ENCODE results near the gene RFC5.

The RFC5 gene

DNA sequence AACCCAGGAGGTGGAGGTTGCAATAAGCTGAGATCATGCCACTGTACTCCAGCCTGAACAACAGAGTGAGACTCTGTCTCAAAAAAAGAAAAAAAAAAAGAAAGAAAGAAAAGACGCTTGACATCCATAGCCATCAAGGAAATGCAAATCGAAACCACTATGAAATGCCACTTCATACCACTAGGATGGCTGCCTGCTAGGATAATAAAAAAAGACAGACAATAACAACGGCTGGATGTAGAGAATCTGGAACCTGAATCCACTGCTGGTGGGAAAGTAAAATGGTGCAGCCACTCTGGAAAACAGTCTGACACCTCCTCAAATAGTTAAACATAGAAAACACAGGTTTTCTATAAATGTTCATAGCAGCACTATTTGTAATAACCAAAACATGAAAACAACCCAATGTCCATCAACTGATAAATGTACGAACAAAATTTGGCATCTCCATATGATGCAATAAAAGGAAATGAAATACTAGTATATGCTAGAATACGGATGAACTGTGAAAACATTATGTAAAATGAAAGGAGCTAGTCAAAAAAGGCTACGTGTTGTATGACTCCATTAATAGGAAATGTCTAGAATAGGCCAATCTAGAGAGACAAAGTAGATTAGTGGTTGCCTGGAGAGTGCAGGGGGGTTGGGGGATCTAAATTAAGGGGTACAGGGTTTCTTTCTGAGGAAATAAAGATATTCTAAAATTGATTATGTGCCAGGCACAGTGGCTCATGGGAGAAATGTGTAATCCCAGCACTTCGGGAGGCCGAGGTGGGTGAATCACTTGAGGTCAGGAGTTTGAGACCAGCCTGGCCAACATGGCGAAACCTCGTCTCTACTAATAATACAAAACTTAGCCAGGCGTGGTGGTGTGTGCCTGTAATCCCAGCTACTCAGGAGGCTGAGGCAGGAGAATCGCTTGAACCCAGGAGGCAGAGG lies 34.7 kb downstream of the RFC5 start:
- Histone ChIP-seq H3K4me3 (replicated peaks; ENCODE audit: insufficient read depth, low read length) (no peak overlapping the region), H3K27me3 (ENCODE audit: insufficient read depth, poor library complexity, severe bottlenecking) (no peaks in the 10 kb centered on the region), H3K27ac (replicated peaks) (no peak overlapping the region)
- DNase-seq (ENCODE audit: low read depth in 1 of 2, low spot score in 1 of 2), result no peak
- TF ChIP-seq GABPA (IDR thresholded peaks at IDR 0.05; ENCODE audit: low read depth), result no peak
- TF ChIP-seq SPI1 (IDR thresholded peaks at IDR 0.05; ENCODE audit: borderline replicate concordance, low read depth), result no peak
- no peak for TF ChIP-seq POLR2AphosphoS5 (IDR thresholded peaks at IDR 0.05; ENCODE audit: low read depth)
- TF ChIP-seq CTCF (IDR thresholded peaks at IDR 0.05; ENCODE audit: insufficient read depth, low read length), result no peak
- TF ChIP-seq, protein P1, sequence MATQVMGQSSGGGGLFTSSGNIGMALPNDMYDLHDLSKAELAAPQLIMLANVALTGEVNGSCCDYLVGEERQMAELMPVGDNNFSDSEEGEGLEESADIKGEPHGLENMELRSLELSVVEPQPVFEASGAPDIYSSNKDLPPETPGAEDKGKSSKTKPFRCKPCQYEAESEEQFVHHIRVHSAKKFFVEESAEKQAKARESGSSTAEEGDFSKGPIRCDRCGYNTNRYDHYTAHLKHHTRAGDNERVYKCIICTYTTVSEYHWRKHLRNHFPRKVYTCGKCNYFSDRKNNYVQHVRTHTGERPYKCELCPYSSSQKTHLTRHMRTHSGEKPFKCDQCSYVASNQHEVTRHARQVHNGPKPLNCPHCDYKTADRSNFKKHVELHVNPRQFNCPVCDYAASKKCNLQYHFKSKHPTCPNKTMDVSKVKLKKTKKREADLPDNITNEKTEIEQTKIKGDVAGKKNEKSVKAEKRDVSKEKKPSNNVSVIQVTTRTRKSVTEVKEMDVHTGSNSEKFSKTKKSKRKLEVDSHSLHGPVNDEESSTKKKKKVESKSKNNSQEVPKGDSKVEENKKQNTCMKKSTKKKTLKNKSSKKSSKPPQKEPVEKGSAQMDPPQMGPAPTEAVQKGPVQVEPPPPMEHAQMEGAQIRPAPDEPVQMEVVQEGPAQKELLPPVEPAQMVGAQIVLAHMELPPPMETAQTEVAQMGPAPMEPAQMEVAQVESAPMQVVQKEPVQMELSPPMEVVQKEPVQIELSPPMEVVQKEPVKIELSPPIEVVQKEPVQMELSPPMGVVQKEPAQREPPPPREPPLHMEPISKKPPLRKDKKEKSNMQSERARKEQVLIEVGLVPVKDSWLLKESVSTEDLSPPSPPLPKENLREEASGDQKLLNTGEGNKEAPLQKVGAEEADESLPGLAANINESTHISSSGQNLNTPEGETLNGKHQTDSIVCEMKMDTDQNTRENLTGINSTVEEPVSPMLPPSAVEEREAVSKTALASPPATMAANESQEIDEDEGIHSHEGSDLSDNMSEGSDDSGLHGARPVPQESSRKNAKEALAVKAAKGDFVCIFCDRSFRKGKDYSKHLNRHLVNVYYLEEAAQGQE (IDR thresholded peaks at IDR 0.05; ENCODE audit: insufficient replicate concordance, low read depth), result no peak

DNA sequence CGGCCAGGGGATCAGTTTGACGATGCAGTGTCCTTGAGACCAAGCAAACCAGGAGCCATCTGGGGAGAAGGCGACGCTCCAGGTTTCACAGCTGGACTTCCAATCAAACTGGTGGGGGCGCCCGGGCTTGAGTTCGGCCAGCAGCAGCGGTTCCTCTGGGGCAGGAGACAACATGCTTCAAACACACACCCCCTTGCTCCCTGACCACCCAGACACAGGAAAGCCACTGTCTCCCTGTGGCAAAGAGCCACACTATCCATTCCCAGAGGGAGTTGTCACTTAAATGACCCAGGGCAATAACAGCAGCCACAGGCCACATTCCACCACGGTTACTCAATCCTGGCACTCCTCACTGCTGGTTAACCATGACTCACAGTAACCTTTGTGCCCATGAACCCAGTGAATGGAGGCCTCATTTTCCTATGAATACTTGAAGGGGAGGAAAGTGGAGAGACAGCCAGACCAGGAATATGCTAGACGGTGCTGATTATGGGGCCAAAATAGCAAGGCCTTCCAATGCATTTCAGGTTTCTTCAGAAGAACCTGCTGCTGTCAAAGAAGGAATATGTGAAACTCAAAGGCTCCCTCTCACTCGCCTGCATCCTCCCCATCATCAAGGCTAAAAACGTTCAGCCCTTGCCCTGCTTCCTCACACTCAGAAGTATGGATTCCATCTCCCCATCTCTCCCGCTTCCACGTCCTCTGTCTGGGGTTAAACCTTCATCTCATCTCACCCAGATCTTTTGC lies 36.0 kb downstream of the RFC5 start:
- no peak for TF ChIP-seq POLR2AphosphoS5 (IDR thresholded peaks at IDR 0.05; ENCODE audit: low read depth)
- TF ChIP-seq CTCF (IDR thresholded peaks at IDR 0.05; ENCODE audit: insufficient read depth, low read length), result no peak
- no peak for TF ChIP-seq SPI1 (IDR thresholded peaks at IDR 0.05; ENCODE audit: borderline replicate concordance, low read depth)
- TF ChIP-seq, protein P1 (IDR thresholded peaks at IDR 0.05; ENCODE audit: insufficient replicate concordance, low read depth), result no peak
- TF ChIP-seq GABPA (IDR thresholded peaks at IDR 0.05; ENCODE audit: low read depth), result no peak
- no peak overlapping the region for H3K27ac ChIP-seq (replicated peaks)
- no peak for DNase-seq (ENCODE audit: low read depth in 1 of 2, low spot score in 1 of 2)
- H3K4me3 ChIP-seq (replicated peaks; ENCODE audit: insufficient read depth, low read length), result no peak overlapping the region
- H3K27me3 ChIP-seq (ENCODE audit: insufficient read depth, poor library complexity, severe bottlenecking), result no peaks in the 10 kb centered on the region

DNA sequence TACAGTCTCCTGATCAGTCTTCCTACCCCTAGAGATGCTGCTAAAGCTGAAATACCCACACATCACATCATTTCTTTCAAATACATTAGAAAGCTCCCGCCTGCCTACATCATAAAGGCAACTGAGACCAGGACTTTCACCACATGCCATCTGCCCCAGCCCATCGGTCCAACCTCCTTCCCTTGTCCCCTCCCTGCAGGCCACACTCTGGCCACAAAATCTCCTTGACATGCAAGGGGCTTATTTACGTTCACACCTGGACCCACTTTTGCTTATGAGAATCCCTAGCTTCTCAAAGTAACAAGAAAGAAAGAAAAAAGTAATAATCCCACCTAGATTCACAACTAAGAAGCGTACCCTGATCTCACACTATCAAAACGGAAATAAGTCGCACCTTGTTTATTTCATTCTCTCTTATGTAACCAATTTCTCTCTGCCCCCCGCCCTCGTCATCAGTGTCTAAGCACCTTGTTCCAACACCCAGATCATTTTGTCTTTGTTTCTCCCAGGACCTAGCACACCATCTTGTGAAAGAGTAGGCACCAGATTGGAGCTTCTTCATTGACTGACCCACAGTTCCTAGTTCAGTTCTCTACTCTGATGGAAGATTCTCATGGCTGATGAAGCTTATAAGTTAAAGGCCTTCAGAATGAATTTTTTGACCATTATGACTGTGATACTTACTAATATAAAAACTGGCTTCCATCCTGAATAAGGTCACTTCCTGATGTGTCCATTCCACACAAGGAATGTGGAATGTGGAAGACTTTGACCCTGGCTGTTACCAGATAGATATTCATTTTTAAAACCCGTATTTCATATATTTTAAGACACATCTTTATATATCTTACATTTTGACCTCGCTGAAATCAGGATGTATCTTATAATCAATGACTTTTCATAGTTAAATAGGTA lies 36.8 kb downstream of the RFC5 start:
- TF ChIP-seq SPI1 (IDR thresholded peaks at IDR 0.05; ENCODE audit: borderline replicate concordance, low read depth) (no peak), CTCF (IDR thresholded peaks at IDR 0.05; ENCODE audit: insufficient read depth, low read length) (no peak), POLR2AphosphoS5 (IDR thresholded peaks at IDR 0.05; ENCODE audit: low read depth) (no peak), GABPA (IDR thresholded peaks at IDR 0.05; ENCODE audit: low read depth) (no peak)
- TF ChIP-seq, protein P1 (IDR thresholded peaks at IDR 0.05; ENCODE audit: insufficient replicate concordance, low read depth), result no peak
- H3K4me3 ChIP-seq (replicated peaks; ENCODE audit: insufficient read depth, low read length), result no peak overlapping the region
- H3K27ac ChIP-seq (replicated peaks), result no peak overlapping the region
- no peak for DNase-seq (ENCODE audit: low read depth in 1 of 2, low spot score in 1 of 2)
- H3K27me3 ChIP-seq (ENCODE audit: insufficient read depth, poor library complexity, severe bottlenecking), result no peaks in the 10 kb centered on the region

Data from HL-60 (cell line).